Measurements from ENCODE around the gene RABL6.
A peak's percentile ranks its signal among the peaks of the same experiment; 100 is the strongest.

DNA sequence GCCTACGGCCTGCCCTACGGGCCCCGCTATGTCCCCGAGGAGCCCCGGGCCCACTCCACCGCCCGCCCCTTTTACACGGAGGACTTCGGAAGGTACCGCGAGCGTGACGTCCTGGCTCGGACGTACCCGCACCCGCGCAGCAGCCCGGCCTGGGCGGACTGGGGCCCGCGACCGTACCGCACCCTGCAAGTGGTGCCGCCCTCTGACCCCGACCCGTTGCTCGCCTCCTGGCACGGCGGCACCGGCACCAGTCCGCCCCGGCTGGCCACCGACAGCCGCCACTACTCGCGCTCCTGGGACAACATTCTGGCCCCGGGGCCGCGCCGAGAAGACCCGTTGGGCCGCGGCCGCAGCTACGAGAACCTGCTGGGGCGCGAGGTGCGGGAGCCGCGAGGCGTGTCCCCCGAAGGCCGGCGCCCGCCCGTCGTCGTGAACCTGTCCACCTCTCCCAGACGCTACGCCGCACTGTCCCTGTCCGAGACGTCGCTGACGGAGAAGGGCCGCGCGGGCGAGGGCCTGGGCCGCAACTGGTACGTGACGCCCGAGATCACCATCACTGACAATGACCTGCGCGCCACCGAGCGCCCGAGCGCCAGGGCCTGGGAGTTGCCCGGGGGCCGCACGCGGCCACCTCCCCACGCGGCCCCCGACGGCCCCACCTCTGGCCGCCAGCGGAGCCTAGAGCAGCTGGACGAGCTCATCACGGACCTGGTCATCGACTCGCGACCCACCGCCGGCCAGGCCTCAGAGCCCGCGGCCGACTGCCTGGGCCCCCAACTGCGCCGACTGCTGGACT, 37.9 kb downstream of the RABL6 start:
- TF ChIP-seq, protein P1, sequence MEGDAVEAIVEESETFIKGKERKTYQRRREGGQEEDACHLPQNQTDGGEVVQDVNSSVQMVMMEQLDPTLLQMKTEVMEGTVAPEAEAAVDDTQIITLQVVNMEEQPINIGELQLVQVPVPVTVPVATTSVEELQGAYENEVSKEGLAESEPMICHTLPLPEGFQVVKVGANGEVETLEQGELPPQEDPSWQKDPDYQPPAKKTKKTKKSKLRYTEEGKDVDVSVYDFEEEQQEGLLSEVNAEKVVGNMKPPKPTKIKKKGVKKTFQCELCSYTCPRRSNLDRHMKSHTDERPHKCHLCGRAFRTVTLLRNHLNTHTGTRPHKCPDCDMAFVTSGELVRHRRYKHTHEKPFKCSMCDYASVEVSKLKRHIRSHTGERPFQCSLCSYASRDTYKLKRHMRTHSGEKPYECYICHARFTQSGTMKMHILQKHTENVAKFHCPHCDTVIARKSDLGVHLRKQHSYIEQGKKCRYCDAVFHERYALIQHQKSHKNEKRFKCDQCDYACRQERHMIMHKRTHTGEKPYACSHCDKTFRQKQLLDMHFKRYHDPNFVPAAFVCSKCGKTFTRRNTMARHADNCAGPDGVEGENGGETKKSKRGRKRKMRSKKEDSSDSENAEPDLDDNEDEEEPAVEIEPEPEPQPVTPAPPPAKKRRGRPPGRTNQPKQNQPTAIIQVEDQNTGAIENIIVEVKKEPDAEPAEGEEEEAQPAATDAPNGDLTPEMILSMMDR (IDR thresholded peaks at IDR 0.05; ENCODE audit: insufficient read depth, low read depth, low read length): no peak
- peak; percentile 80 for TF ChIP-seq EZH2 (IDR thresholded peaks at IDR 0.05; ENCODE audit: insufficient read depth, low read length)
